ENCODE measurements around the gene RXRB.
"Not testable (repeated sequence)": the region's sequence is repeated elsewhere in the genome, so short reads cannot be mapped to it uniquely, and the experiment has no call there.

The RXRB gene

GRCh38 chr6:33160728-33161344 lies 39.6 kb downstream of the RXRB start:
- no peak for DNase-seq

- DNase-seq, result no peak
Measured at GRCh38 chr6:33160096-33160495, 40.4 kb downstream of the RXRB start.

- no peak for DNase-seq
Measured at GRCh38 chr6:33156964-33157363, 43.5 kb downstream of the RXRB start.

GRCh38 chr6:33156561-33156960 lies 43.9 kb downstream of the RXRB start:
- DNase-seq, result no peak

GRCh38 chr6:33154349-33154748 lies 46.1 kb downstream of the RXRB start:
- DNase-seq, result no peak

GRCh38 chr6:33151050-33151449 lies 49.4 kb downstream of the RXRB start:
- no peak for DNase-seq

GRCh38 chr6:33150560-33150959 lies 49.9 kb downstream of the RXRB start:
- DNase-seq, result not testable (repeated sequence)

- no peak for DNase-seq
Measured at GRCh38 chr6:33147807-33148666, 52.4 kb downstream of the RXRB start.

- no peak for DNase-seq
Measured at GRCh38 chr6:33144373-33144772, 56.1 kb downstream of the RXRB start.
